GM23338 (cell line): ENCODE measurements around the gene UFD1. TPM values are rescaled to one million over a fixed set of nuclear protein-coding genes. Genes with fewer than 3 reads are reported as not detected.

Experiments used
- ATAC-seq: fragments of 200-7000 bp; cut with Tn5 transposase; 3 replicates; pipeline ENCODE4 v1.9.1; 2020
- DNase-seq: peaks from one replicate; pipeline ENCODE4 v3.0.0-alpha.2; 2015; ENCODE audit warnings: low spot score
- H2AFZ ChIP-seq: fragments of 200-600 bp; sonication (generic); 2 replicates; pipeline ENCODE4 v1.8.0; 2016; ENCODE audit warnings: antibody characterized with exemption, mild to moderate bottlenecking, moderate library complexity
- H3F3A ChIP-seq: fragments of 200-600 bp; sonication (generic); replicated peaks from 2 replicates; pipeline ENCODE4 v1.8.0; 2017; ENCODE audit warnings: antibody characterized with exemption, mixed run types, low read depth
- H3K27ac ChIP-seq: fragments of 200-600 bp; sonication (generic); 2 replicates; pipeline ENCODE4 v1.6.1; 2016; ENCODE audit warnings: low read depth
- H3K27me3 ChIP-seq: fragments of 200-600 bp; sonication (generic); 2 replicates; pipeline ENCODE4 v1.8.0; 2016; ENCODE audit warnings: mild to moderate bottlenecking, mixed run types, moderate library complexity; ENCODE audit not compliant: insufficient read depth
- H3K36me3 ChIP-seq: fragments of 200-600 bp; sonication (generic); 2 replicates; pipeline ENCODE4 v1.8.0; 2016; ENCODE audit warnings: mild to moderate bottlenecking; ENCODE audit not compliant: insufficient read depth
- H3K4me1 ChIP-seq: fragments of 200-600 bp; sonication (generic); 2 replicates; pipeline ENCODE4 v1.8.0; 2016; ENCODE audit warnings: mild to moderate bottlenecking, moderate library complexity; ENCODE audit not compliant: insufficient read depth
- H3K4me2 ChIP-seq: fragments of 200-600 bp; sonication (generic); 2 replicates; pipeline ENCODE4 v1.7.1; 2017; ENCODE audit warnings: mixed run types
- H3K4me3 ChIP-seq: fragments of 200-600 bp; sonication (generic); 2 replicates; pipeline ENCODE4 v1.6.1; 2016; ENCODE audit warnings: mixed run types
- H3K79me2 ChIP-seq: fragments of 200-600 bp; sonication (generic); replicated peaks from 2 replicates; pipeline ENCODE4 v1.8.0; 2017; ENCODE audit warnings: mild to moderate bottlenecking; ENCODE audit not compliant: insufficient read depth
- H3K9me2 ChIP-seq: fragments of 200-600 bp; sonication (generic); 2 replicates; pipeline ENCODE4 v1.8.0; 2017; ENCODE audit not compliant: insufficient read depth
- H4K20me1 ChIP-seq: fragments of 200-600 bp; sonication (generic); replicated peaks from 2 replicates; pipeline ENCODE4 v1.8.0; 2017; ENCODE audit warnings: mild to moderate bottlenecking; ENCODE audit not compliant: insufficient read depth
- H3K27ac Mint-ChIP-seq: 2 replicates; pipeline ENCODE4 v1.8.0; 2020; ENCODE audit warnings: inconsistent platforms, mild to moderate bottlenecking, moderate library complexity, mixed read lengths
- H3K27me3 Mint-ChIP-seq: 3 replicates; pipeline ENCODE4 v1.8.0; 2022; ENCODE audit warnings: low read depth, mild to moderate bottlenecking, moderate library complexity, mixed read lengths, inconsistent platforms; ENCODE audit not compliant: insufficient read depth, poor library complexity
- H3K36me3 Mint-ChIP-seq: 3 replicates; pipeline ENCODE4 v1.8.0; 2021; ENCODE audit warnings: low read depth, mild to moderate bottlenecking, inconsistent platforms, moderate library complexity, mixed read lengths
- H3K4me1 Mint-ChIP-seq: 3 replicates; pipeline ENCODE4 v1.8.0; 2020; ENCODE audit warnings: mild to moderate bottlenecking, inconsistent platforms, mixed read lengths
- H3K4me3 Mint-ChIP-seq: 3 replicates; pipeline ENCODE4 v1.8.0; 2021; ENCODE audit warnings: moderate library complexity, mild to moderate bottlenecking, inconsistent platforms, mixed read lengths
- H3K9me3 Mint-ChIP-seq: 3 replicates; pipeline ENCODE4 v1.8.0; 2020; ENCODE audit warnings: moderate library complexity, mild to moderate bottlenecking, inconsistent platforms, mixed read lengths
- CREB1 ChIP-seq: fragments of 250-450 bp; sonication (Bioruptor Pico); IDR thresholded peaks from 2 replicates; pipeline ENCODE4 v1.5.0; 2020; ENCODE audit warnings: low read depth, mild to moderate bottlenecking, moderate library complexity
- EZH2 ChIP-seq: fragments of 200-600 bp; sonication (generic); IDR thresholded peaks from one replicate; pipeline ENCODE4 v1.8.0; 2017; ENCODE audit warnings: antibody characterized with exemption, mild to moderate bottlenecking, low read depth; ENCODE audit not compliant: unreplicated experiment
- EZH2phosphoT487 ChIP-seq: fragments of 200-600 bp; sonication (generic); IDR thresholded peaks from one replicate; pipeline ENCODE4 v1.8.1; 2018; ENCODE audit warnings: antibody characterized with exemption; ENCODE audit not compliant: unreplicated experiment
- JUNB ChIP-seq: IDR thresholded peaks from one replicate; pipeline ENCODE4 v1.6.1; 2016; ENCODE audit warnings: antibody characterized with exemption; ENCODE audit not compliant: unreplicated experiment
- NANOG ChIP-seq: IDR thresholded peaks from 2 replicates; pipeline ENCODE4 v1.6.1; 2016; ENCODE audit warnings: antibody characterized with exemption, borderline replicate concordance
- POLR2AphosphoS5 ChIP-seq: IDR thresholded peaks from 2 replicates; pipeline ENCODE4 v1.6.1; 2016; ENCODE audit warnings: antibody characterized with exemption, low read depth
- REST ChIP-seq: IDR thresholded peaks from one replicate; pipeline ENCODE4 v1.6.1; 2018; ENCODE audit warnings: antibody characterized with exemption; ENCODE audit not compliant: unreplicated experiment
- STAT1 ChIP-seq: IDR thresholded peaks from one replicate; pipeline ENCODE4 v1.6.1; 2016; ENCODE audit warnings: antibody characterized with exemption; ENCODE audit not compliant: unreplicated experiment
- ZNF114 ChIP-seq: fragments of 250-450 bp; sonication (Bioruptor Pico); IDR thresholded peaks from 2 replicates; pipeline ENCODE4 v1.5.0; 2020; ENCODE audit warnings: mild to moderate bottlenecking, moderate library complexity
- ZNF331 ChIP-seq: fragments of 250-450 bp; sonication (Bioruptor Pico); IDR thresholded peaks from 2 replicates; pipeline ENCODE4 v1.5.0; 2020; ENCODE audit warnings: low read depth, mild to moderate bottlenecking, moderate library complexity
- polyA plus RNA-seq: library from polyadenylated mRNA; unstranded; fragments of >200 nt; fragmentation: Nextera tagmentation; extraction: Ambion mirVana; gene quantifications from 2 replicates; pipeline ENCODE4 v1.2.1, GENCODE V29; 2016
- total RNA-seq: library from RNA; depleted of rRNA; stranded (reverse); fragments of >200 nt; shearing (Covaris generic); gene quantifications from 2 replicates; pipeline ENCODE4 v1.2.3, GENCODE V29; 2014
- TF ChIP-seq, protein P1 (sequence below): IDR thresholded peaks from 2 replicates; pipeline ENCODE4 v1.6.1; 2016; ENCODE audit warnings: antibody characterized with exemption
- TF ChIP-seq, protein P2 (sequence below): fragments of 250-450 bp; sonication (Bioruptor Pico); IDR thresholded peaks from 2 replicates; pipeline ENCODE4 v1.5.0; 2020; ENCODE audit warnings: mild to moderate bottlenecking, moderate library complexity
- TF ChIP-seq, protein P3 (sequence below), 2 experiments: fragments of 200-600 bp in 1 of 2; sonication (generic) in 1 of 2; conservative IDR thresholded peaks; 2 replicates each; pipeline versions ENCODE4 v1.5.1 to v1.6.1; 2016 to 2017; ENCODE audit warnings: antibody characterized with exemption in 2 of 2, low read depth in 2 of 2, mild to moderate bottlenecking in 2 of 2, moderate library complexity in 1 of 2

Gene UFD1
- total and polyA plus RNA-seq, 2 experiments from 2014 or later = 53.5 to 93.8 TPM

DNA sequence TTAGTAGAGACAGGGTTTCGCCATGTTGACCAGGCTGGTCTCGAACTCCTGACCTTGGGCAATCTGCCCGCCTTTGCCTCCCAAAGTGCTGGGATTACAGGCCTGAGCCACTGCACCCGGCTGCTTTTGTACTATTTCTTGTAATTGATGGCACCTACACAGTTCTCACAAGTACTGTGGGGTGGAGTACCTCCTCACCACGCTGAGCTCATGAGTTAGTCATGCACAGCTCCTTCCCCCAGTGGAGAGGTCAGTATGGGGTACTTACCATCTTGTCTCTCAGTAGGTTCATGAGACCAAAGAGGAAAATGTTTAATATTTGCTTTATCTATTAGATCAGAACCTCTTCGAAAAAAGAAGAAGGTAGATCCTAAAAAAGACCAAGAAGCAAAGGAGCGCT, 44.6 kb downstream of the UFD1 start:
- Histone ChIP-seq H3K27me3 (no peaks in the 10 kb centered on the region), H3K4me1 (peaks cover 18% of the 10 kb centered on the region), H2AFZ (no peak overlapping the region), H3K4me2 (no peak overlapping the region), H3K4me3 (no peak overlapping the region), H3K36me3 (no peaks in the 10 kb centered on the region), H3K27ac (no peak overlapping the region), H3K9me2 (no peaks in the 10 kb centered on the region), H3K79me2 (peaks cover 18% of the 10 kb centered on the region), H4K20me1 (peaks cover 24% of the 10 kb centered on the region), H3F3A (peaks cover 13% of the 10 kb centered on the region; the same call in 1 of the 2 replicates)
- H3K27ac Mint-ChIP-seq = no peak overlapping the region
- TF ChIP-seq CREB1 (CRISPR knock-in tag) = no peak
- TF ChIP-seq EZH2 = no peak
- TF ChIP-seq REST = no peak
- TF ChIP-seq JUNB = no peak
- TF ChIP-seq NANOG = no peak
- TF ChIP-seq, protein P1, sequence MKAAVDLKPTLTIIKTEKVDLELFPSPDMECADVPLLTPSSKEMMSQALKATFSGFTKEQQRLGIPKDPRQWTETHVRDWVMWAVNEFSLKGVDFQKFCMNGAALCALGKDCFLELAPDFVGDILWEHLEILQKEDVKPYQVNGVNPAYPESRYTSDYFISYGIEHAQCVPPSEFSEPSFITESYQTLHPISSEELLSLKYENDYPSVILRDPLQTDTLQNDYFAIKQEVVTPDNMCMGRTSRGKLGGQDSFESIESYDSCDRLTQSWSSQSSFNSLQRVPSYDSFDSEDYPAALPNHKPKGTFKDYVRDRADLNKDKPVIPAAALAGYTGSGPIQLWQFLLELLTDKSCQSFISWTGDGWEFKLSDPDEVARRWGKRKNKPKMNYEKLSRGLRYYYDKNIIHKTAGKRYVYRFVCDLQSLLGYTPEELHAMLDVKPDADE = no peak
- TF ChIP-seq, protein P2, sequence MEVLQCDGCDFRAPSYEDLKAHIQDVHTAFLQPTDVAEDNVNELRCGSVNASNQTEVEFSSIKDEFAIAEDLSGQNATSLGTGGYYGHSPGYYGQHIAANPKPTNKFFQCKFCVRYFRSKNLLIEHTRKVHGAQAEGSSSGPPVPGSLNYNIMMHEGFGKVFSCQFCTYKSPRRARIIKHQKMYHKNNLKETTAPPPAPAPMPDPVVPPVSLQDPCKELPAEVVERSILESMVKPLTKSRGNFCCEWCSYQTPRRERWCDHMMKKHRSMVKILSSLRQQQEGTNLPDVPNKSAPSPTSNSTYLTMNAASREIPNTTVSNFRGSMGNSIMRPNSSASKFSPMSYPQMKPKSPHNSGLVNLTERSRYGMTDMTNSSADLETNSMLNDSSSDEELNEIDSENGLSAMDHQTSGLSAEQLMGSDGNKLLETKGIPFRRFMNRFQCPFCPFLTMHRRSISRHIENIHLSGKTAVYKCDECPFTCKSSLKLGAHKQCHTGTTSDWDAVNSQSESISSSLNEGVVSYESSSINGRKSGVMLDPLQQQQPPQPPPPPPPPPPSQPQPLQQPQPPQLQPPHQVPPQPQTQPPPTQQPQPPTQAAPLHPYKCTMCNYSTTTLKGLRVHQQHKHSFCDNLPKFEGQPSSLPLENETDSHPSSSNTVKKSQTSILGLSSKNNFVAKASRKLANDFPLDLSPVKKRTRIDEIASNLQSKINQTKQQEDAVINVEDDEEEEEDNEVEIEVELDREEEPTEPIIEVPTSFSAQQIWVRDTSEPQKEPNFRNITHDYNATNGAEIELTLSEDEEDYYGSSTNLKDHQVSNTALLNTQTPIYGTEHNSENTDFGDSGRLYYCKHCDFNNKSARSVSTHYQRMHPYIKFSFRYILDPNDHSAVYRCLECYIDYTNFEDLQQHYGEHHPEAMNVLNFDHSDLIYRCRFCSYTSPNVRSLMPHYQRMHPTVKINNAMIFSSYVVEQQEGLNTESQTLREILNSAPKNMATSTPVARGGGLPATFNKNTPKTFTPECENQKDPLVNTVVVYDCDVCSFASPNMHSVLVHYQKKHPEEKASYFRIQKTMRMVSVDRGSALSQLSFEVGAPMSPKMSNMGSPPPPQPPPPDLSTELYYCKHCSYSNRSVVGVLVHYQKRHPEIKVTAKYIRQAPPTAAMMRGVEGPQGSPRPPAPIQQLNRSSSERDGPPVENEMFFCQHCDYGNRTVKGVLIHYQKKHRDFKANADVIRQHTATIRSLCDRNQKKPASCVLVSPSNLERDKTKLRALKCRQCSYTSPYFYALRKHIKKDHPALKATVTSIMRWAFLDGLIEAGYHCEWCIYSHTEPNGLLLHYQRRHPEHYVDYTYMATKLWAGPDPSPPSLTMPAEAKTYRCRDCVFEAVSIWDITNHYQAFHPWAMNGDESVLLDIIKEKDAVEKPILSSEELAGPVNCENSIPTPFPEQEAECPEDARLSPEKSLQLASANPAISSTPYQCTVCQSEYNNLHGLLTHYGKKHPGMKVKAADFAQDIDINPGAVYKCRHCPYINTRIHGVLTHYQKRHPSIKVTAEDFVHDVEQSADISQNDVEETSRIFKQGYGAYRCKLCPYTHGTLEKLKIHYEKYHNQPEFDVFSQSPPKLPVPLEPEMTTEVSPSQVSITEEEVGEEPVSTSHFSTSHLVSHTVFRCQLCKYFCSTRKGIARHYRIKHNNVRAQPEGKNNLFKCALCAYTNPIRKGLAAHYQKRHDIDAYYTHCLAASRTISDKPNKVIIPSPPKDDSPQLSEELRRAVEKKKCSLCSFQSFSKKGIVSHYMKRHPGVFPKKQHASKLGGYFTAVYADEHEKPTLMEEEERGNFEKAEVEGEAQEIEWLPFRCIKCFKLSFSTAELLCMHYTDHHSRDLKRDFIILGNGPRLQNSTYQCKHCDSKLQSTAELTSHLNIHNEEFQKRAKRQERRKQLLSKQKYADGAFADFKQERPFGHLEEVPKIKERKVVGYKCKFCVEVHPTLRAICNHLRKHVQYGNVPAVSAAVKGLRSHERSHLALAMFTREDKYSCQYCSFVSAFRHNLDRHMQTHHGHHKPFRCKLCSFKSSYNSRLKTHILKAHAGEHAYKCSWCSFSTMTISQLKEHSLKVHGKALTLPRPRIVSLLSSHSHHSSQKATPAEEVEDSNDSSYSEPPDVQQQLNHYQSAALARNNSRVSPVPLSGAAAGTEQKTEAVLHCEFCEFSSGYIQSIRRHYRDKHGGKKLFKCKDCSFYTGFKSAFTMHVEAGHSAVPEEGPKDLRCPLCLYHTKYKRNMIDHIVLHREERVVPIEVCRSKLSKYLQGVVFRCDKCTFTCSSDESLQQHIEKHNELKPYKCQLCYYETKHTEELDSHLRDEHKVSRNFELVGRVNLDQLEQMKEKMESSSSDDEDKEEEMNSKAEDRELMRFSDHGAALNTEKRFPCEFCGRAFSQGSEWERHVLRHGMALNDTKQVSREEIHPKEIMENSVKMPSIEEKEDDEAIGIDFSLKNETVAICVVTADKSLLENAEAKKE (CRISPR knock-in tag) = no peak
- TF ChIP-seq, protein P3, sequence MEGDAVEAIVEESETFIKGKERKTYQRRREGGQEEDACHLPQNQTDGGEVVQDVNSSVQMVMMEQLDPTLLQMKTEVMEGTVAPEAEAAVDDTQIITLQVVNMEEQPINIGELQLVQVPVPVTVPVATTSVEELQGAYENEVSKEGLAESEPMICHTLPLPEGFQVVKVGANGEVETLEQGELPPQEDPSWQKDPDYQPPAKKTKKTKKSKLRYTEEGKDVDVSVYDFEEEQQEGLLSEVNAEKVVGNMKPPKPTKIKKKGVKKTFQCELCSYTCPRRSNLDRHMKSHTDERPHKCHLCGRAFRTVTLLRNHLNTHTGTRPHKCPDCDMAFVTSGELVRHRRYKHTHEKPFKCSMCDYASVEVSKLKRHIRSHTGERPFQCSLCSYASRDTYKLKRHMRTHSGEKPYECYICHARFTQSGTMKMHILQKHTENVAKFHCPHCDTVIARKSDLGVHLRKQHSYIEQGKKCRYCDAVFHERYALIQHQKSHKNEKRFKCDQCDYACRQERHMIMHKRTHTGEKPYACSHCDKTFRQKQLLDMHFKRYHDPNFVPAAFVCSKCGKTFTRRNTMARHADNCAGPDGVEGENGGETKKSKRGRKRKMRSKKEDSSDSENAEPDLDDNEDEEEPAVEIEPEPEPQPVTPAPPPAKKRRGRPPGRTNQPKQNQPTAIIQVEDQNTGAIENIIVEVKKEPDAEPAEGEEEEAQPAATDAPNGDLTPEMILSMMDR (conservative IDR thresholded peaks at IDR 0.05; ENCODE audit: low read depth in 2 of 2) = no peak
- no peak for TF ChIP-seq POLR2AphosphoS5
- TF ChIP-seq EZH2phosphoT487 = no peak
- no peak for TF ChIP-seq ZNF331 (CRISPR knock-in tag)
- TF ChIP-seq STAT1 = no peak
- TF ChIP-seq ZNF114 (CRISPR knock-in tag) = no peak
- H3K4me3 Mint-ChIP-seq = no peak overlapping the region
- H3K36me3 Mint-ChIP-seq = peaks cover 21% of the 10 kb centered on the region
- ATAC-seq (no peak), DNase-seq (no peak)
- peaks cover 15% of the 10 kb centered on the region for H3K4me1 Mint-ChIP-seq
- no peaks in the 10 kb centered on the region for H3K9me3 Mint-ChIP-seq
- peaks cover 8% of the 10 kb centered on the region for H3K27me3 Mint-ChIP-seq
